Liver (tissue), 9 donors: ENCODE data around the gene KIF6. TPM values are rescaled to one million over a fixed set of nuclear protein-coding genes. Genes with fewer than 3 reads are reported as not detected.

Experiments
- DNase-seq: peaks from one replicate; pipeline ENCODE4 v3.0.0-alpha.2; 2017; ENCODE audit warnings: low spot score
- H3K27ac ChIP-seq, 2 donors: one replicate each; pipeline ENCODE4 v1.7.0; 2013; ENCODE audit warnings: inconsistent platforms in 2 of 2, low read length in 2 of 2, control low read depth in 1 of 2, low read depth in 1 of 2, mild to moderate bottlenecking in 1 of 2
- H3K27me3 ChIP-seq, 4 donors: one replicate each; pipeline versions ENCODE4 v1.6.1 to v1.7.0; 2013; ENCODE audit warnings: low read length in 3 of 4, inconsistent platforms in 1 of 4, mild to moderate bottlenecking in 1 of 4, moderate library complexity in 1 of 4; ENCODE audit not compliant: control insufficient read depth in 4 of 4, insufficient read depth in 4 of 4
- H3K36me3 ChIP-seq, 4 donors: one replicate each; pipeline versions ENCODE4 v1.6.1 to v1.7.0; 2013; ENCODE audit warnings: low read length in 3 of 4, mild to moderate bottlenecking in 3 of 4, low read depth in 1 of 4, moderate library complexity in 1 of 4; ENCODE audit not compliant: control insufficient read depth in 4 of 4, insufficient read depth in 3 of 4
- H3K4me1 ChIP-seq, 4 donors: one replicate each; pipeline versions ENCODE4 v1.6.1 to v1.7.0; 2013; ENCODE audit warnings: low read length in 3 of 4, mild to moderate bottlenecking in 3 of 4, moderate library complexity in 1 of 4; ENCODE audit not compliant: control insufficient read depth in 4 of 4, insufficient read depth in 4 of 4
- H3K4me3 ChIP-seq, 3 donors: one replicate each; pipeline versions ENCODE4 v1.6.1 to v1.7.0; 2013; ENCODE audit warnings: low read length in 3 of 3, control low read depth in 1 of 3, low read depth in 1 of 3, mild to moderate bottlenecking in 1 of 3
- H3K9ac ChIP-seq, 2 donors: one replicate each; pipeline ENCODE4 v1.7.0; 2013; ENCODE audit warnings: low read length in 2 of 2, mild to moderate bottlenecking in 2 of 2, moderate library complexity in 2 of 2, control low read depth in 1 of 2, low read depth in 1 of 2
- H3K9me3 ChIP-seq, 4 donors: one replicate each; pipeline versions ENCODE4 v1.6.1 to v1.7.0; 2013; ENCODE audit warnings: low read length in 3 of 4; ENCODE audit not compliant: control insufficient read depth in 4 of 4
- FOXA1 ChIP-seq: IDR thresholded peaks from 2 replicates; pipeline ENCODE4 v1.6.1; 2016; ENCODE audit warnings: antibody characterized with exemption
- FOXA2 ChIP-seq: IDR thresholded peaks from 2 replicates; pipeline ENCODE4 v1.6.1; 2016; ENCODE audit warnings: antibody characterized with exemption
- GABPA ChIP-seq, 2 donors: IDR thresholded peaks in 1 of 2; conservative IDR thresholded peaks in 1 of 2; 2 replicates each; pipeline ENCODE4 v1.6.1; 2016; ENCODE audit warnings: antibody characterized with exemption in 2 of 2, mild to moderate bottlenecking in 1 of 2, moderate library complexity in 1 of 2
- HNF4A ChIP-seq, 2 donors: conservative IDR thresholded peaks; 2 replicates each; pipeline ENCODE4 v1.6.1; 2016; ENCODE audit warnings: antibody characterized with exemption in 2 of 2, mild to moderate bottlenecking in 2 of 2
- HNF4G ChIP-seq: IDR thresholded peaks from 2 replicates; pipeline ENCODE4 v1.6.1; 2016; ENCODE audit warnings: antibody characterized with exemption
- JUND ChIP-seq, 2 donors: IDR thresholded peaks; 2 replicates each; pipeline ENCODE4 v1.6.1; 2016; ENCODE audit warnings: antibody characterized with exemption in 2 of 2
- MAX ChIP-seq: IDR thresholded peaks from 2 replicates; pipeline ENCODE4 v1.6.1; 2016; ENCODE audit warnings: antibody characterized with exemption
- NR2F2 ChIP-seq: IDR thresholded peaks from 2 replicates; pipeline ENCODE4 v1.6.1; 2016; ENCODE audit warnings: antibody characterized with exemption
- RAD21 ChIP-seq, 2 donors: IDR thresholded peaks; 2 replicates each; pipeline ENCODE4 v1.6.1; 2016; ENCODE audit warnings: antibody characterized with exemption in 2 of 2, mild to moderate bottlenecking in 2 of 2
- REST ChIP-seq: IDR thresholded peaks from 2 replicates; pipeline ENCODE4 v1.6.1; 2016; ENCODE audit warnings: antibody characterized with exemption, mild to moderate bottlenecking
- RXRA ChIP-seq, 2 donors: IDR thresholded peaks; 2 replicates each; pipeline ENCODE4 v1.6.1; 2017 to 2018; ENCODE audit warnings: antibody characterized with exemption in 2 of 2, mild to moderate bottlenecking in 1 of 2
- SP1 ChIP-seq: IDR thresholded peaks from 2 replicates; pipeline ENCODE4 v1.6.1; 2018; ENCODE audit warnings: antibody characterized with exemption, mild to moderate bottlenecking
- YY1 ChIP-seq: IDR thresholded peaks from 2 replicates; pipeline ENCODE4 v1.6.1; 2016; ENCODE audit warnings: antibody characterized with exemption, mild to moderate bottlenecking
- WGBS: extraction: QIAGEN DNeasy Blood & Tissue Kit; methylation state at CpG from one replicate; pipeline ENCODE4 v1.1.7; 2013; 5-methylcytosine and 5-hydroxymethylcytosine counted together
- polyA plus RNA-seq, 2 donors: library from polyadenylated mRNA; stranded (reverse) in 1 of 2; unstranded in 1 of 2; fragments of 200-250 nt in 1 of 2; fragments of >200 nt in 1 of 2; fragmentation: Nextera tagmentation in 1 of 2; extraction: Ambion mirVana in 1 of 2; gene quantifications; one replicate each; pipeline versions ENCODE4 v1.2.1 to v1.2.3, GENCODE V29; 2013 to 2015
- total RNA-seq, 2 donors: library from RNA; depleted of rRNA; stranded (reverse); fragments of >200 nt; gene quantifications; one replicate each; pipeline ENCODE4 v1.2.3, GENCODE V29; 2014
- TF ChIP-seq, protein P1 (sequence below): IDR thresholded peaks from 2 replicates; pipeline ENCODE4 v1.6.1; 2016; ENCODE audit warnings: antibody characterized with exemption
- TF ChIP-seq, protein P2 (sequence below): fragments of 150-350 bp; IDR thresholded peaks from 2 replicates; pipeline ENCODE4 v1.5.1; 2017; ENCODE audit warnings: improper control_type of control experiment, low read depth, low read length; ENCODE audit not compliant: missing input control
- donor health status: healthy.
- donor health status: healthy.
- donor health status: healthy.
- donor health status: healthy.
- donor health status: healthy.

KIF6 gene
- total and polyA plus RNA-seq, 4 donors = 0.17 to 7.5 (median 0.29) TPM

DNA sequence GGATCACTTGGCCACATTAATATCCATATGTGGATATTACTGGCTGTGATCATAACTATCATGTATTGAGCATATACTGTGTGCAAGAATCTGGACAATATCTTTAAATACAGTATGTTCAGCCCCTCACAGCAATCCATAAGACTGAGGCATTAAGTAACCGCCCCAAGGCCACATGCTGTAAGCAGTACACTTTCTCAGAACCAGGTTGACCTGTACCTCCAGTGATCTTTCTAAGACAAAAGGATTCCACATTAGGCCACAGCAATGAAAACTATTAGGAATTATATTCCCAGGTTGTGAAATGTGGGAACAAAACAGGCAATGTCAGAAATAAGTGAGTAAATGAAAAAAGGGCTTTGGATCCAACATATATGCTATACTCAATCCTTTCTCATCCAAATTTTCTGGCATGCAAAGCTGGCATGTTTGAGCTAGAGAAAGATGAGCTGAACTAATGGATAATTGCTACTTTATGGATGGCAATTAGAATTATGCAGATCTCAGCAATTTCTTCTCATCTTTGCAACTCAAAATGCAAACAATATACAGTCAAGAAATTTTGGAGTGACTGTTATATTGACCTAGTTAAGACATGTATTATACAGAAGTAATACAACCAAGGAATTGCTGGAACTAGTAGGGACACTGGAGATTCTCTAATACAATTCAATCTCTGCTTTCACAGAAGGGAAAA, 86.9 kb downstream of the KIF6 start:
- WGBS = 99% methylated on average over 1 of the region's 1 CpG
- Histone ChIP-seq H3K27ac (no peak overlapping the region), H3K4me3 (no peak overlapping the region), H3K9me3 (no peaks in the 10 kb centered on the region), H3K9ac (no peak overlapping the region), H3K4me1 (peaks cover 0 to 5% (median 1%) of the 10 kb centered on the region in 4 donors), H3K27me3 (no peaks in the 10 kb centered on the region), H3K36me3 (no peaks in the 10 kb centered on the region)
- TF ChIP-seq MAX (no peak), REST (no peak), RAD21 (IDR thresholded peaks at IDR 0.05) (no peak), HNF4A (conservative IDR thresholded peaks at IDR 0.05) (no peak), SP1 (no peak), JUND (IDR thresholded peaks at IDR 0.05) (no peak), HNF4G (no peak), RXRA (IDR thresholded peaks at IDR 0.05) (no peak), NR2F2 (no peak), YY1 (no peak), FOXA1 (no peak), GABPA (IDR thresholded peaks at IDR 0.05 in 1 of 2, conservative IDR thresholded peaks at IDR 0.05 in 1 of 2) (no peak)
- TF ChIP-seq, protein P1, sequence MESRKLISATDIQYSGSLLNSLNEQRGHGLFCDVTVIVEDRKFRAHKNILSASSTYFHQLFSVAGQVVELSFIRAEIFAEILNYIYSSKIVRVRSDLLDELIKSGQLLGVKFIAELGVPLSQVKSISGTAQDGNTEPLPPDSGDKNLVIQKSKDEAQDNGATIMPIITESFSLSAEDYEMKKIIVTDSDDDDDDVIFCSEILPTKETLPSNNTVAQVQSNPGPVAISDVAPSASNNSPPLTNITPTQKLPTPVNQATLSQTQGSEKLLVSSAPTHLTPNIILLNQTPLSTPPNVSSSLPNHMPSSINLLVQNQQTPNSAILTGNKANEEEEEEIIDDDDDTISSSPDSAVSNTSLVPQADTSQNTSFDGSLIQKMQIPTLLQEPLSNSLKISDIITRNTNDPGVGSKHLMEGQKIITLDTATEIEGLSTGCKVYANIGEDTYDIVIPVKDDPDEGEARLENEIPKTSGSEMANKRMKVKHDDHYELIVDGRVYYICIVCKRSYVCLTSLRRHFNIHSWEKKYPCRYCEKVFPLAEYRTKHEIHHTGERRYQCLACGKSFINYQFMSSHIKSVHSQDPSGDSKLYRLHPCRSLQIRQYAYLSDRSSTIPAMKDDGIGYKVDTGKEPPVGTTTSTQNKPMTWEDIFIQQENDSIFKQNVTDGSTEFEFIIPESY = no peak
- TF ChIP-seq, protein P2, sequence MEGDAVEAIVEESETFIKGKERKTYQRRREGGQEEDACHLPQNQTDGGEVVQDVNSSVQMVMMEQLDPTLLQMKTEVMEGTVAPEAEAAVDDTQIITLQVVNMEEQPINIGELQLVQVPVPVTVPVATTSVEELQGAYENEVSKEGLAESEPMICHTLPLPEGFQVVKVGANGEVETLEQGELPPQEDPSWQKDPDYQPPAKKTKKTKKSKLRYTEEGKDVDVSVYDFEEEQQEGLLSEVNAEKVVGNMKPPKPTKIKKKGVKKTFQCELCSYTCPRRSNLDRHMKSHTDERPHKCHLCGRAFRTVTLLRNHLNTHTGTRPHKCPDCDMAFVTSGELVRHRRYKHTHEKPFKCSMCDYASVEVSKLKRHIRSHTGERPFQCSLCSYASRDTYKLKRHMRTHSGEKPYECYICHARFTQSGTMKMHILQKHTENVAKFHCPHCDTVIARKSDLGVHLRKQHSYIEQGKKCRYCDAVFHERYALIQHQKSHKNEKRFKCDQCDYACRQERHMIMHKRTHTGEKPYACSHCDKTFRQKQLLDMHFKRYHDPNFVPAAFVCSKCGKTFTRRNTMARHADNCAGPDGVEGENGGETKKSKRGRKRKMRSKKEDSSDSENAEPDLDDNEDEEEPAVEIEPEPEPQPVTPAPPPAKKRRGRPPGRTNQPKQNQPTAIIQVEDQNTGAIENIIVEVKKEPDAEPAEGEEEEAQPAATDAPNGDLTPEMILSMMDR = no peak
- DNase-seq = no peak

DNA sequence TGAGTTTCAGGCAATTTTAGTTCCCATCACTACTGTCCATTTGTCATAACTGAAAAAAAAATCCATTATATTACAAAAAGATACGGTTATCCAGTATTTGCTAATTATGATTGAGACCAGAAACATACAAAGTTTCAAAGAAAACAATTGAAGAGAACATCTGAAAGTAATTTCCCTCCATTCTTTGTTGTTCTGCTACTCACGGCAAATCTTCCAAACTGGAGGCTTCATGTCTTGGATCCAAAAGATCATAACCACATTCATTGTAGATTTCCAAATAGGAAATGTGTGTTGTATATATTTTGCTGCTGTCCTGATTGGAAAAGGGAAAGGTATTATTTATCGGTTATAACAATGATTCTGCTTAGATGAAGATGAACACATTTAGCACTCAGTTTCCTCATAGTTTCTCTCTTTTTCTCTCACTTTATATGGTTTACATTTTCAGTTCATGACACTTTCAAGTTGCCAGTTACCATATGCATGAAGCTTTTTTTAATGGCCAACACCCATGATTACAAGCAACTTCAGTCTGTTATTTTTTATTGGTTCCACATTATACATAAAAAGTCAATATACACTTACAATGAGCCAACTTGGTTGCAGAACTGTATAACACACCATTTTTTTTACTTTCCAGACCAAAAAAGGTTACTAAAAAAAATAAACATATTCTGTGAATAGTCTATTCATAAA, 90.4 kb downstream of the KIF6 start:
- WGBS = 81% methylated on average over 3 of the region's 3 CpGs
- no peaks in the 10 kb centered on the region for H3K27me3 ChIP-seq
- H3K9me3 ChIP-seq = no peaks in the 10 kb centered on the region
- no peak for TF ChIP-seq REST
- TF ChIP-seq HNF4A (conservative IDR thresholded peaks at IDR 0.05) = no peak
- TF ChIP-seq YY1 = no peak
- TF ChIP-seq, protein P1 = no peak
- no peak for TF ChIP-seq SP1
- no peak for TF ChIP-seq RAD21 (IDR thresholded peaks at IDR 0.05)
- TF ChIP-seq HNF4G = no peak
- TF ChIP-seq FOXA2 = no peak
- TF ChIP-seq JUND (IDR thresholded peaks at IDR 0.05) = no peak
- TF ChIP-seq GABPA (IDR thresholded peaks at IDR 0.05 in 1 of 2, conservative IDR thresholded peaks at IDR 0.05 in 1 of 2) = no peak
- no peak overlapping the region for H3K4me3 ChIP-seq
- no peaks in the 10 kb centered on the region for H3K36me3 ChIP-seq
- DNase-seq = no peak
- no peak overlapping the region for H3K27ac ChIP-seq
- H3K4me1 ChIP-seq = no peaks in the 10 kb centered on the region
- no peak overlapping the region for H3K9ac ChIP-seq
